GM12864 (cell line): Measurements from ENCODE around the gene NANS.
"Not testable (repeated sequence)": the region's sequence is repeated elsewhere in the genome, so short reads cannot be mapped to it uniquely, and the experiment has no call there.

Experiments used
- DNase-seq: peaks from one replicate; pipeline ENCODE4 v3.0.0-alpha.2; 2011; ENCODE audit warnings: low read depth
- H3K4me3 ChIP-seq: 2 replicates; pipeline ENCODE4 v1.5.1; 2011; ENCODE audit warnings: mild to moderate bottlenecking, low read depth, low read length, control low read depth
- CTCF ChIP-seq: IDR thresholded peaks from 2 replicates; pipeline ENCODE4 v1.5.1; 2011; ENCODE audit warnings: low read depth, mild to moderate bottlenecking, moderate library complexity, low read length, control low read depth, inconsistent platforms; ENCODE audit errors: missing control alignments

NANS gene

GRCh38 chr9:98087420-98088354 is 31.2 kb downstream of the NANS start:
- peak; percentile 10 for TF ChIP-seq CTCF
- no peak overlapping the region; the same call in 1 of the 2 replicates for H3K4me3 ChIP-seq
- no peak for DNase-seq

- DNase-seq, result not testable (repeated sequence)
These were observed 34.1 kb downstream of the NANS start for GRCh38 chr9:98090674-98091073.

GRCh38 chr9:98091735-98092612 is 35.4 kb downstream of the NANS start:
- no peak for TF ChIP-seq CTCF
- no peak overlapping the region for H3K4me3 ChIP-seq
- no peak for DNase-seq

More at GRCh38 chr9:98090674-98091073, 34.1 kb downstream of the NANS start:
- not testable (repeated sequence) for H3K4me3 ChIP-seq
- peak; percentile 2 for TF ChIP-seq CTCF

GRCh38 chr9:98092613-98092931 is 36.0 kb downstream of the NANS start:
- TF ChIP-seq CTCF, result no peak
- no peak for DNase-seq
- H3K4me3 ChIP-seq, result no peak overlapping the region

- no peak for DNase-seq
- TF ChIP-seq CTCF, result no peak
- no peak overlapping the region for H3K4me3 ChIP-seq
These were observed 37.8 kb downstream of the NANS start for GRCh38 chr9:98094316-98094715.

GRCh38 chr9:98094851-98095250 is 38.3 kb downstream of the NANS start:
- TF ChIP-seq CTCF, result no peak
- no peak overlapping the region for H3K4me3 ChIP-seq
- no peak for DNase-seq
